Kidney (tissue), 14 donors: ENCODE measurements around the gene UBE2J1. TPM values are rescaled to one million over a fixed set of nuclear protein-coding genes. Genes with fewer than 3 reads are reported as not detected.

Experiments used
- DNase-seq, 5 donors: peaks; one replicate each; pipeline ENCODE4 v3.0.0-alpha.2; 2013 to 2020
- FAIRE-seq: peaks from 2 replicates; lab custom pipeline; 2012; peaks lifted over from hg19 to GRCh38; lab: Jason Lieb, UNC
- H3K27ac ChIP-seq, 2 donors: one replicate each; pipeline ENCODE4 v1.7.0; 2013; ENCODE audit warnings: low read depth in 2 of 2, low read length in 2 of 2, inconsistent platforms in 1 of 2
- H3K27me3 ChIP-seq: one replicate; pipeline ENCODE4 v1.7.1; 2013; ENCODE audit warnings: low read length, inconsistent platforms; ENCODE audit not compliant: control insufficient read depth, insufficient read depth
- H3K36me3 ChIP-seq, 3 donors: one replicate each; pipeline versions ENCODE4 v1.7.0 to v1.7.1; 2013; ENCODE audit warnings: low read length in 3 of 3, control low read depth in 1 of 3, inconsistent platforms in 1 of 3; ENCODE audit not compliant: insufficient read depth in 3 of 3, control insufficient read depth in 2 of 3
- H3K4me1 ChIP-seq, 3 donors: one replicate each; pipeline versions ENCODE4 v1.7.0 to v1.7.1; 2013; ENCODE audit warnings: low read length in 3 of 3, inconsistent platforms in 1 of 3, low read depth in 1 of 3; ENCODE audit not compliant: control insufficient read depth in 2 of 3, insufficient read depth in 2 of 3
- H3K4me3 ChIP-seq, 3 donors: one replicate each; pipeline versions ENCODE4 v1.7.0 to v1.8.1; 2013; ENCODE audit warnings: low read length in 3 of 3, control low read depth in 1 of 3, inconsistent platforms in 1 of 3
- H3K9ac ChIP-seq, 3 donors: one replicate each; pipeline versions ENCODE4 v1.7.0 to v1.7.1; 2013; ENCODE audit warnings: low read length in 3 of 3, control low read depth in 1 of 3, inconsistent platforms in 1 of 3
- H3K9me3 ChIP-seq, 3 donors: one replicate each; pipeline versions ENCODE4 v1.7.0 to v1.7.1; 2013; ENCODE audit warnings: low read length in 3 of 3, control low read depth in 1 of 3, inconsistent platforms in 1 of 3; ENCODE audit not compliant: control insufficient read depth in 2 of 3, insufficient read depth in 1 of 3
- CTCF ChIP-seq: IDR thresholded peaks from 3 replicates; pipeline ENCODE4 v1.5.1; 2012; ENCODE audit warnings: mild to moderate bottlenecking, moderate library complexity, borderline replicate concordance; ENCODE audit not compliant: insufficient read depth; ENCODE audit errors: extremely low read depth
- intact Hi-C: fragments of 100-400 bp; cut with DNase I; formaldehyde crosslinking; loops from one replicate; pipeline ENCODE4 v1.11.1; 2022
- polyA plus RNA-seq: library from polyadenylated mRNA; stranded (reverse); fragments of 350-450 nt; fragmentation: Illumina TruSeq; extraction: RNeasy Lipid Tissue Mini Kit (QIAGEN cat#74804); gene quantifications from one replicate; pipeline ENCODE4 v1.2.3, GENCODE V29; 2014; ENCODE audit warnings: low read depth, low replicate concordance; ENCODE audit not compliant: insufficient read depth
- total RNA-seq: library from RNA; stranded (reverse); fragmentation: NEBNext Ultra II Directional; extraction: Animal tissue kit (Norgen Biotek cat#: 25700); gene quantifications from one replicate; pipeline ENCODE4 v1.2.1, GENCODE V29; 2021
- donor health status: control.
- donor health status: control.
- donor health status: control.
- donor health status: control.
- donor health status: control.
- donor health status: DM: yes; HTN: yes; CAD: no.
- donor health status: Normal renal cell carcinoma (clear cell type).

Gene UBE2J1
- total and polyA plus RNA-seq, 2 donors from 2014 or later = 22.8 to 47.3 TPM

GRCh38 chr6:89328976-89329375, 23.5 kb downstream of the UBE2J1 start:
- intact Hi-C loops = no loop called here
- Histone ChIP-seq H3K9me3 (no peaks in the 10 kb centered on the region), H3K27ac (no peak overlapping the region), H3K27me3 (no peaks in the 10 kb centered on the region), H3K4me3 (no peak overlapping the region), H3K4me1 (peaks cover 0 to 2% (median 0%) of the 10 kb centered on the region in 3 donors), H3K9ac (no peak overlapping the region), H3K36me3 (peaks cover 3 to 25% (median 8%) of the 10 kb centered on the region in 3 donors)
- DNase-seq (no peak), FAIRE-seq (no peak)
- no peak for TF ChIP-seq CTCF

GRCh38 chr6:89324304-89324703, 28.2 kb downstream of the UBE2J1 start:
- FAIRE-seq (no peak), DNase-seq (no peak)
- peaks cover 0 to 13% (median 5%) of the 10 kb centered on the region in 3 donors for H3K4me1 ChIP-seq
- TF ChIP-seq CTCF = no peak
- H3K4me3 ChIP-seq = peak overlapping the region in 1 of 3 donors; percentile 29
- peak overlapping the region in 1 of 2 donors; percentile 84 for H3K27ac ChIP-seq
- H3K9me3 ChIP-seq = no peaks in the 10 kb centered on the region
- H3K27me3 ChIP-seq = no peaks in the 10 kb centered on the region
- H3K9ac ChIP-seq = no peak overlapping the region
- intact Hi-C loops = no loop called here
- H3K36me3 ChIP-seq = peaks cover 0 to 10% (median 2%) of the 10 kb centered on the region in 3 donors

GRCh38 chr6:89323511-89323971, 29.0 kb downstream of the UBE2J1 start:
- no peak for DNase-seq
- Histone ChIP-seq H3K4me3 (no peak overlapping the region), H3K4me1 (peaks cover 0 to 13% (median 5%) of the 10 kb centered on the region in 3 donors), H3K36me3 (peaks cover 0 to 10% (median 2%) of the 10 kb centered on the region in 3 donors), H3K27me3 (no peaks in the 10 kb centered on the region), H3K9ac (no peak overlapping the region), H3K27ac (peak overlapping the region in 1 of 2 donors; percentile 84), H3K9me3 (no peaks in the 10 kb centered on the region)
- intact Hi-C loops = no loop called here
- no peak for FAIRE-seq
- TF ChIP-seq CTCF = no peak
